Femur (tissue), 1 donor: ENCODE data around the gene PTAR1.

Experiments used
- DNase-seq: peaks from one replicate; pipeline ENCODE4 v3.0.0-alpha.2; 2017

PTAR1 gene

DNA sequence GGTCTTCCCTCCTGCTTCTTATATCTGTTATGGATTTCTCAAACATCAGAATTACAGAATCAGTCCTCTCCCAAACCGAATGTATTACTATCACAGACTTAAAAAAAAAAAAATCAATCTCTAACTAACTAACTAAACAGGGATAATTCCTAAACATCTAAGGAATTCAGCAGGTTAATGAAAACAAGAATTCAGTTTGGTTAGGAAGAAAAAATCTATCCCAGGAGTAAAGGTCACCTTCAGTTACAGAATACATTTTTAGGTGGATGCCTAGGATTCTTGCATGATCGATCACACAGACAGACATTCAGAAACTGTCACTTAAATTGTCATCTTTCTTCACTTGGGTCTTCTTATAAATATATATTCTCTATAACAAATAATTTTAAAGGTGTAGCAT is 11.5 kb downstream of the PTAR1 start:
- DNase-seq = no peak

- no peak for DNase-seq
Measured at GRCh38 chr9:69746859-69747560, 12.8 kb downstream of the PTAR1 start.

- no peak for DNase-seq
Measured at GRCh38 chr9:69745716-69746437, 13.9 kb downstream of the PTAR1 start.

DNA sequence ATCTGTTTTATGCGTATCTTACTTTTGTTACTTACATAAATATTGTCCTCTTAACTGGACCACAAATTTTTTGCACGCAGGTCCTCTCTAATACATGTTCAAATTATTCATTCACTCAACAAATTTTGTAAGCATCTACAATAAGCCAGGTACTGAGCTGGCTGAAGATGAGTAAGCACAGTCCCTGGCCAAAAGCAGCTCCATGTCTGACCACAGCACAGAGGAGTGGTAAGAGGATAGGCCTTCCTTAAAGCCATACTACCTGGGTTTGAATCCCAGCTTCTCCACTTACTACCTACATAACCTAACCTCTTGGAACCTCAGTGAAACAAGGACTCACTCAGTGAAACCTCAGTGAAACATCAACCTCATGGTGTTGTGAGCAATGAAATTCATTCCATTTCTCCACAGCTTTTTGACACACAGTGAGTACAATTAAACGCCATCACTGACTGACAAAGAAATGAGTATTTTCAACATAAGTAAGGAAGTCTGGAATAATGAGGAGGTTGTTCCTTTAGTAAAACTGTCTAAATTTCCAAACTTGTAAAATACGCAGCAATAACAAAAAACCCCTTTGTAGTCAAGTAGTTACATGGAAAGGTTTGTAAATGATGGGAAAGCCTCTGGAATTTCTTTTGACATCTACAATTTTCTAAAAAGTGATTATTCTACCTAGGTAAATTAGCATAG is 15.0 kb downstream of the PTAR1 start:
- no peak for DNase-seq

DNA sequence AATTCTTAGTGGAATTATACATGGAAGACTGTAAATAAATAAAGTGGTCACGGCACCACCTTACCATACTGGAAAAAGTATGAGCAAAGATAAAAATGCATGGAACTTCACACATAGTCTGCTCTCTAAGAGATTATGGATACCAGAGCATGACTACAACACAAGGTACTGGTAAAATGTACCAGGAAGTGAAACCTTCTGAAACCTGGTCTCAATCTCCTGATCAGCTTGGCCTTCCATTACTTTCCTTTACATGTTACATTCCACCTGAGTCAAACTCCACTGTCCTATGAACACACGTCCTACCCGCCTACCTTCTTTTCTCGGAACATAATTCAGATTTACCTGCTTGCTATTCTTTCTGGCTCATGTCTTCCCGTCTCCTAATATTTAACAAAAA is 15.9 kb downstream of the PTAR1 start:
- DNase-seq = no peak

- DNase-seq = no peak
Measured at GRCh38 chr9:69740872-69741505, 18.8 kb downstream of the PTAR1 start.

DNA sequence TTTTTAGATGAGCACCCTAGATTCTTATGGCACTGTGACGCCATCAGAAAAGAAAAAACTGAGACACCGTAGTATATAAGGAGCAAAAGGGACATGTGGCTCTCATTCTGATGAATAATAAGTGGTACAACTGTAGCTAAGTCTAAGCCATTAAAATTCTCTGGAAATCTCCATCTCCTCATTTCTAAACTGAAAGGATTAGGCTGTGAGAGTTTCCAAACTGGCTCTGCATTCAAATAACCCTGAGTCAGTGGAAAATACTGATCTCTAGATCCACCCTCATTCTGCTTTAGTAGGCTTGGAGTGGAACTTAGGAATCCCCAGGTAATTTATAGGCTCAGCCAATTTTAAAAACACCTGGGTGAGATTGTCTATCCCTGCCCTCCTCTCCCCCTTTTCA is 28.5 kb downstream of the PTAR1 start:
- DNase-seq = no peak

DNA sequence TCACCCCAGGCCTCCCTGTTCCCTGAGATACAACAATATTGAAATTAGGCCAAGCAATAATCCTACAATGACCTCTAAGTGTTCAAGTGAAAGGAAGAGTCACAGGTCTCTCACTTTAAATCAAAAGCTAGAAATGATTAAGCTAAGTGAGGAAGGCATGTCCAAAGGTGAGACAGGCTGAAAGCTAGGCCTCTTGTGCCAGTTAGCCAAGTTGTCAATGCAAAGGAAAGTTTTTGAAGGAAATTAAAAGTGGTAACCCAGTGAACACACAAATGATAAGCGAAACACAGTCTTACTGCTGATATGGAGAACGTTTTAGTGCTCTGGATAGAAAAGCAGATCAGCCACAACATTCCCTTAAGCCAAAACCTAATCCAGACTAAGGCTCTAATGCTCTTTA is 39.8 kb downstream of the PTAR1 start:
- no peak for DNase-seq

DNA sequence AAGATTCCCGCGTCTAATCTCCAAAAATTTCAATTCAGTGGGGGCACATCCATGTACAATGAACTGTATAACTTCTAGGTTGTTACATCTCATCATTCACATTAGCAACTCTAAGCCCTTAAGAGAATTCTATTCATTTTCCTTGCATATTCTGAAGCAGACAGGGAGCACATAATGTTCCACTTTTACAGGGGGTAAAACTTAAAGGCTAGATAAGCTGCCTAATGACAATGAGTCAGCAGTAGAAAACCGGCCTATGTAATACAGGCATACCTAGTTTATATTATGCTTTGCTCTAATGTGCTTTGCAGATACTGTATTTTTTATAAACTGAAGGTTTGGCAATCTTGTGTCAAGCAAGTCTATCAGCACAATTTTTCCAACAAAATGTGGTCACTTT is 40.4 kb downstream of the PTAR1 start:
- no peak for DNase-seq

DNA sequence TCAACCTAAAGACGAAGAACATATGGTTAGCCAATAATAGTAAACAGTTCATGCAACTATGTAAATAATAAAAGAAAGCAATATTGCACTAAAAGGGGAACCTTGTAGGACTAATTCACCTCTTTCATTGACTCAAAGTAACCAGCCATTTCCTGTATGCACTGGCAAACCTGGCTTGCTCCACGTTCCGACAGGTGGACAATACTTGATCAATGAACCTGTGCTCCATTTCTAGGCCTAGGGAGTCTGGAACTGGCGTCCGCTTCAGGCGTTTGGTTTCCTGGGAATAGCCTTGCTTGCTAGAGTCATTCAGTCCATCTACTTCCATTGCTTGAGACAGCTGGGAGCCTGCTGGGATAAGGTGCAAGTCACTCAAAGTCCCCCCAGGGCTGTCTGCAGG is 41.6 kb downstream of the PTAR1 start:
- no peak for DNase-seq

DNA sequence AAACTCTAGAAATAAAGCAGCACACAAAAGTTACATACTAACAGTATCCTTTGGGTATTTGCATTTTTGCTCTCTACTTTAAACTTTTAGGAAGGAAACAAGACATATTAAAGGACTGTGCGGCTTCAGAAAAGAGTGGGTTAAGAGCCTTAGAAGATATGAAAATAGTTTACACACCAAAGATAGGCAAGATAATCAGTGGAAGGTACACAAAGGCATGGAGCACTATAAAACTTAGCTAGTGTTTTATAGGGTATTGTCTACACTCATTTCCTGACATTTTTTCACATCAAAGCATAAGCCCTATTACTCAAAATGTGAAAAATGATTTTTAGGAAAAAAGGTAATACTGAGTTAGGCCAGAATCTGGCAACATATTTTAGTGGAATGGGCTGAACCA is 44.0 kb downstream of the PTAR1 start:
- no peak for DNase-seq

DNA sequence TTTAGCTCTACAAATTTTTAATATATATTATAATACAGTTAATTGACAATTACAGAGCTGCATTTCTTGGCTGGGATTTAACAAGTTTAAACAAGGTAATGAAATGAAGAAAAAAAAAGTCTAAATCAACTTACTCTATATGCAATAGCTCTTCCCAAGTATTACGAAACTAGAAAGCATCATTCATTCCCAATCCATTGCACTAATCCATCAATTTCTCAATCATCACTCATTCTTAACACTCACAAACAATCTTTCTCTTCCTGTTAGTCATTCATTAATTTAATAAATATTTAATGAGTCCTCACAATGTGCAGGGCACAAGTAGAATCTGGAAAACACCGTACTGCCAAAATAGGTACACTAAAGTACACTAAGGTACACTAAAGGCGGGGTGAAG is 44.7 kb downstream of the PTAR1 start:
- no peak for DNase-seq

GRCh38 chr9:69697475-69697874 is 62.3 kb downstream of the PTAR1 start:
- no peak for DNase-seq

GRCh38 chr9:69696802-69697201 is 63.0 kb downstream of the PTAR1 start:
- DNase-seq = no peak

DNA sequence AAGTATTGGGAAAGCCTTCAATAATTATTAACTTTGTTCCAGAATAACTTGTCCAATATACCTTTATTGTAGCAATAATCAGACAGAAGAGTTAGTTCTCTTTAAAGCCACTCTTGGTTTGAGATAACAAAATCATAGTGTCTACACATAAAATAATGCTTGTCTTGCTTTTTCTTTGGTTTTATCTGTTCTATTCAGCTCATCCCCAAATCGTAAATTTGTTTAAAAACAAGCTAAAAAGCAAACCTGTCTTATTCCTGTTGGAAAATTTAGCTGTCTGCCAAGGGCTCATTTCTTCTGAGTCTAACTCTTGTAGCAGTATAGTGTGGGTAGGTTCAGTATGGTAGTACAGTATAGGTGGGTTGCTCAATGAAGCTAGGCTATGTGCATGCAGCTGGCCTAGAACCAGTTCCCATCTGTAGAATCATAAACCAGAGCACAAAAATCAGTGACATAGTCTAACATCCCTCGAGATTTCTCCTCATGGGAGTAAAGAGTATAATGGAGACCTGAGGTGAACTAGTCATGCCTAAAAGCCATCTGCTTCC is 69.7 kb downstream of the PTAR1 start:
- no peak for DNase-seq

DNA sequence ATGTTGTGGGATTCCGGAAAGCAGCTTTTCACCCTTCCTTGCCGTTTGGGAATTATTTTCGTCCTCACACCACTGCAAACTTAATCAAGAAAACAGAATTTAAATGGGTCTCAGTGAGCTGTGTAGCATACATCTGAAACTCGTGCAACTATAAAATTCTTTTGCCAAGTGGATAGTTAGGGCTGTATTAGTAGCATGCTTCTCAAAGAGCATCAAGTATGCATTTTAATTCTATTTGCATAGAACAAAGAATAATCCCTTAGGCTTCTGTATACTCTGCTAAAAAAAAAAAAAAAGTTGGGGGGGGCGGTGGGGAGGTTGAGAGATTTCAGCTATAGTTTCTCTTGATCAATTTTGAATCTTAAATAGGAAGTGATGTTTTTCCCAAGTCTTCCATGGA is 75.9 kb downstream of the PTAR1 start:
- no peak for DNase-seq

DNA sequence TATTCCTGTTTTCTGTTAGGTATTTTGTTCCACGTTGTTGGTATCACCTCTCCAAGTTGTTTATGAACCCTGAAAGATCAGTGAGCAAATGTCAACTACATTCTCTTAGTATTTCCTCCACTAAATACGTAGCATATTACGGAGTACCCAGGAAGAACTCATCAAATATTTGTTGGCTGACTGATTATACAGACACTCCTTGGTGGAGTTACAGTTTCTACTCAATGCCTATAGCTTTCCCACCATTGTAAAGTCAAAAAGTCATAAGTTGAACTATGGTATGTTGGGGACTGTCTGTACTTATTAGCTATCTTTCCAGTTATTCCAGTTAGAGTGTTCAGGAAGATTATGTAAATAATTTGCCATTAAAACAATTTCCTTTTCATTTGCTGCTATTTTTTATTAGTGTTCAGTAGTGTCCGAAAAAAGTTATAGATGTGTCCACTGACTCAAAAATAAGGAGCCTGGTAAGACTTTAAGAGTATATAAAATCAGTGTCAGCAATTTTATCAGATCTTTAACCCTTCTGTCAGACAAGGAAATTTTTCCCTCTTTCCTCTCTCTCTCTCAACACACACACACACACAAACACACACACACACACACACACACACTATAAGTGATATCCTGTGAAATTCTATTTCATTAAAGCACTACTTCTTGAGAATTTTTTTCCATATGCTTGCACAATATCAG is 80.8 kb downstream of the PTAR1 start:
- no peak for DNase-seq

DNA sequence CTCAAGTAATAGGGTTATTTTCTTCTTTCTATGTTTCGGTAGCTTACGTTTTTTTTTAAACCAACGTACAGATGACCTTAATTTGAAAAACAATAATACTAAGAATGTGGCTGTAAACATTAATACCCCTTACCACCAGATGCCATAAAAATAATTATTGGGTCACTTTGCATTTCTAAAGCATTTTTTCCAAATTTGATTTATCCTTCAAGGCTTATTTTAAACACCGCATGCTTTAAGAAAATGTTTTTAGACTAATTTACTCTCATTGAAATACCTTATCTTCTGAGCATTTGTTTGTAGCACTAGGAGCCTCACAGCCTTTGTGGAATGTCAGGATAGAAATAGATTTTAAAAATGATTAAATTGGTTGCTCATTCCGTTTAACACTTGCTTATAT is 81.9 kb downstream of the PTAR1 start:
- DNase-seq = no peak

DNA sequence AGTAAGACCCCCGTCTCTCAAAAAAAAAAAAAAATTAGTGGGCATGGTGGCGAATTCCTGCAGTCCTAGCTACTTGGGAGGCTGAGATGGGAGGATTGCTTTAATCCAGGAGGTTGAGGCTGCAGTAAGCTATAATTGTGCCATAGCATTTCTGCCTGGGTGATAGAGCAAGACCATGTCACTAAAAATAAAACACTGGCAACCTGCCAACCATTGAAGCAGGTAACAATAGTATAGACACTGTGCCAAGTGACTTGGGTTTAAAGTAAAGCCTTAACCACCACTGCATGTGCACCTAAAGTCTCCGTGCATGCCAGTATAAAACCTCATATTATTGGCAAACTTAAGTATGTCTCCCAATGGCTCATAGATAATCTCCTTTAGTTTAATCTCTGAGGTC is 84.2 kb downstream of the PTAR1 start:
- no peak for DNase-seq

DNA sequence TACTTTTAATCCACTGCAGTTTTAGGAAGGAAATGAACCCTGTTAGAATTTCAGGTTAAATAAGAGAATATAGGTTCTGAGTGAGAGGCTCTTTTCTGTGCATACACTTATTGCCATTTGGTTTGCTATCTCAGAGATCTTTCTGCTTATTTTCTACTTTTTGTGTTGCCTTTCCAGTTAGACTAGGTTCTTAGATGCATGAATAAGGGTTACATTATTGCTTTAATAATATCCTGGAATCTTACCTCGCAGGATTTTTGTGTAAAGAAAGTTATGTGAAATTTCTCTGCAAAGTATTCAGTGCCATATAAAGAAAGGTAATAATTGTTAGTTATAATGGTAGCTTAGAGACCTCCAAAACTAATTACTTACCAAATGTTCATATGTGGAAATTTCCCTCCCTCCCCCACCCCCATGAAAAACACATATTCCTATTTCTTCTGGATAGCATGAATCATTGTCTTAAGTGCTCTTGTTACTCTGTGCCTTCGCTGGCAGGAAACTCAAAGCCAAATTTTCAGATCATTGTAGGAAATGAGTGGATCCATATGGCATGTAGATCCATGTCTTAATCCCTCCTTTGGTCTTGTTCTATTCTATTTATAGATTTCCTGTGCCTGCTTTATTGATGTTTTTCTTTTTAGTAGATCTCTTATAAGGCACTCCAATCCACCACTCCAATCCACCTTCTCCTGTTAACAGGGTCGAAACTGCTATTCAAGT is 84.9 kb downstream of the PTAR1 start:
- DNase-seq = no peak

DNA sequence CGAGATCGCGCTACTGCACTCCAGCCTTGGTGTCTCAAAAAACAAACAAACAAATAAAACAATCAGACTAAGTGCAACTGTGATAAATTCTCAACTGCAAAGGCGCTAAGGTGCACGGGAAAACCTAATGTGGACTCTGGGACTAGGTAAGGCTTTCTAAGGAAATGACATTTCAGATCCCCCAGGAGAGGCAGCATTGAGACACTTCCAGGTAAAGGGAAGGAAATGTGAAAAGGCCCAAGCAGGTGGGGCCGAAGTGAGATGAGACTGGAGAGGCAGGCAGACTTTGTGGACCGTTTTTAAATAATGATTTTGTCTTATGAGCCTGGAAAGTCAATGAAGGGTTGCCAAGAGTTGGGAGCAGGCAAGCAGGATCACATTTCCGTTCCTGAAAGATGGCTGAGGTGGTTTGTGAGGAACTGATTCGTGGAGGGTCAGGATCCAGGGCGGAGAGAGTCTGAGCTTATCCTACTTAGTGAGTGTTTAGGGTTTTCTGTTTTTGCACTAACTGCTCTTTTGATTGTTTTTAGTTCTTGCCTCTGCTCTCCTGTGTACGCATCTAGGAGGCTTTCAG is 85.6 kb downstream of the PTAR1 start:
- DNase-seq = no peak

DNA sequence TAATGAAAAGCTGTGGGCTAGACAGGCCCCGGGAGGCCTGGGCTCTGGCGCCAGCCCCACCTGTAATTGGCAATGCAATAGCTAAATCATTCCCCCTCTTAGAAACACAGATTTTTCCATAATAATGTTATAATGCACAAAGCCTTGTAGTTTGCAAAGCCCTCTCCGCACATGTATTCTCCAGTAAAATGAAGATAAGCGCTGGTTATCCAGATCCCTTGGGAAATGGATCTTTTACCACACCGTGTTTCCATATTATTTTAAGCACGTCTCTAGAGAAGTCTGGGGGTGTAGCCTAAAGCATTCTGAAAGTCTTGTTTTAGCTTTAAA is 86.5 kb downstream of the PTAR1 start:
- DNase-seq = no peak
